IMR-90 (cell line): Measurements from ENCODE around the gene IKZF3. TPM values are rescaled to one million over a fixed set of nuclear protein-coding genes. Genes with fewer than 3 reads are reported as not detected.

Experiments used
- ATAC-seq: fragments of 200-7000 bp; cut with Tn5 transposase; 2 replicates; pipeline ENCODE4 v1.9.1; 2020; ENCODE audit warnings: low read depth, mild to moderate bottlenecking, moderate library complexity
- BruUV-seq: library from RNA; stranded (reverse); fragments of 400-500 nt; replicated peaks from 2 replicates; lab custom pipeline; 2021; lab: Mats Ljungman, UMichigan
- CTCF ChIA-PET: fragments of 300-600 bp; formaldehyde crosslinking; extraction: SDS; loops from one replicate; lab custom pipeline; 2021; ENCODE audit warnings: antibody characterized with exemption; lab: Yijun Ruan, JAX
- POLR2A ChIA-PET: fragments of 300-600 bp; sonication (Branson Sonifier 250); formaldehyde crosslinking; loops from one replicate; lab custom pipeline; 2022; ENCODE audit warnings: antibody characterized with exemption; ENCODE audit not compliant: unreplicated experiment; lab: Charles Lee
- DNase-seq: peaks from one replicate; pipeline ENCODE4 v3.0.0; 2013
- H2AFZ ChIP-seq: replicated peaks from 2 replicates; pipeline ENCODE3; 2013; ENCODE audit warnings: low read length, mild to moderate bottlenecking; ENCODE audit not compliant: poor library complexity
- H2AK5ac ChIP-seq: 2 replicates; pipeline ENCODE4 v1.6.1; 2013; ENCODE audit warnings: low read depth, low read length, inconsistent platforms
- H2AK9ac ChIP-seq: replicated peaks from 2 replicates; pipeline ENCODE3; 2013; ENCODE audit warnings: mild to moderate bottlenecking, low read depth, low read length, moderate library complexity; ENCODE audit not compliant: poor library complexity
- H2BK120ac ChIP-seq: 2 replicates; pipeline ENCODE4 v1.6.1; 2013; ENCODE audit warnings: low read depth, low read length, inconsistent platforms
- H2BK15ac ChIP-seq: 3 replicates; pipeline ENCODE4 v1.6.1; 2013; ENCODE audit warnings: low read depth, low read length, inconsistent platforms
- H2BK20ac ChIP-seq: 2 replicates; pipeline ENCODE4 v1.6.1; 2013; ENCODE audit warnings: low read depth, mild to moderate bottlenecking, inconsistent platforms, low read length, moderate library complexity
- H2BK5ac ChIP-seq: 2 replicates; pipeline ENCODE4 v1.6.1; 2013; ENCODE audit warnings: mild to moderate bottlenecking, low read depth, low read length, inconsistent platforms; ENCODE audit not compliant: poor library complexity, severe bottlenecking
- H3K14ac ChIP-seq: replicated peaks from 2 replicates; pipeline ENCODE4 v1.6.1; 2013; ENCODE audit warnings: low read depth, low read length, inconsistent platforms
- H3K18ac ChIP-seq: 2 replicates; pipeline ENCODE4 v1.6.1; 2013; ENCODE audit warnings: low read depth, low read length, control low read depth
- H3K23ac ChIP-seq: 2 replicates; pipeline ENCODE4 v1.6.1; 2013; ENCODE audit warnings: low read depth, low read length, inconsistent platforms
- H3K27ac ChIP-seq: 2 replicates; pipeline ENCODE4 v1.5.1; 2013; ENCODE audit warnings: mild to moderate bottlenecking, control low read depth, low read length; ENCODE audit not compliant: insufficient read depth
- H3K27me3 ChIP-seq: 2 replicates; pipeline ENCODE4 v1.6.1; 2013; ENCODE audit warnings: low read length; ENCODE audit not compliant: control insufficient read depth, insufficient read depth
- H3K36me3 ChIP-seq: 2 replicates; pipeline ENCODE4 v1.6.1; 2013; ENCODE audit warnings: low read length, mixed read lengths; ENCODE audit not compliant: control insufficient read depth, insufficient read depth
- H3K4ac ChIP-seq: 2 replicates; pipeline ENCODE4 v1.6.1; 2013; ENCODE audit warnings: low read depth, low read length, inconsistent platforms
- H3K4me1 ChIP-seq: 2 replicates; pipeline ENCODE4 v1.6.1; 2013; ENCODE audit warnings: low read length, mixed read lengths; ENCODE audit not compliant: control insufficient read depth, insufficient read depth
- H3K4me2 ChIP-seq: 2 replicates; pipeline ENCODE4 v1.6.1; 2013; ENCODE audit warnings: low read depth, mild to moderate bottlenecking, control low read depth, low read length, moderate library complexity
- H3K4me3 ChIP-seq: 2 replicates; pipeline ENCODE4 v1.5.1; 2013; ENCODE audit warnings: low read depth, mild to moderate bottlenecking, control low read depth, low read length, moderate library complexity; ENCODE audit not compliant: insufficient read depth
- H3K56ac ChIP-seq: 2 replicates; pipeline ENCODE4 v1.6.1; 2013; ENCODE audit warnings: low read length, inconsistent platforms; ENCODE audit not compliant: insufficient read depth; ENCODE audit errors: extremely low read depth
- H3K79me1 ChIP-seq, 2 experiments: 2 replicates each; pipeline ENCODE4 v1.6.1; 2013; ENCODE audit warnings: low read length in 2 of 2, inconsistent platforms in 1 of 2, low read depth in 1 of 2
- H3K9ac ChIP-seq: 2 replicates; pipeline ENCODE4 v1.6.1; 2013; ENCODE audit warnings: low read depth, low read length, control low read depth
- H3K9me1 ChIP-seq: 2 replicates; pipeline ENCODE4 v1.6.1; 2013; ENCODE audit warnings: low read length, inconsistent platforms; ENCODE audit not compliant: insufficient read depth
- H3K9me3 ChIP-seq: 2 replicates; pipeline ENCODE4 v1.6.1; 2013; ENCODE audit warnings: low read length; ENCODE audit not compliant: control insufficient read depth, insufficient read depth
- H4K20me1 ChIP-seq: 2 replicates; pipeline ENCODE4 v1.6.1; 2013; ENCODE audit warnings: low read length, inconsistent platforms; ENCODE audit not compliant: insufficient read depth
- H4K5ac ChIP-seq: 2 replicates; pipeline ENCODE4 v1.6.1; 2013; ENCODE audit warnings: mild to moderate bottlenecking, low read depth, low read length, control low read depth
- H4K8ac ChIP-seq, 2 experiments: 2 replicates each; pipeline ENCODE4 v1.6.1; 2013; ENCODE audit warnings: low read depth in 2 of 2, low read length in 2 of 2, control low read depth in 1 of 2, inconsistent platforms in 1 of 2
- H4K91ac ChIP-seq: 2 replicates; pipeline ENCODE4 v1.6.1; 2013; ENCODE audit warnings: low read depth, low read length, inconsistent platforms; ENCODE audit not compliant: insufficient read depth
- MXI1 ChIP-seq: IDR thresholded peaks from 2 replicates; pipeline ENCODE4 v1.6.1; 2012; ENCODE audit warnings: low read depth, mild to moderate bottlenecking, low read length, moderate library complexity, borderline replicate concordance
- RAD21 ChIP-seq: IDR thresholded peaks from 2 replicates; pipeline ENCODE4 v1.6.1; 2012; ENCODE audit warnings: low read length, improper control_type of control experiment
- RCOR1 ChIP-seq: IDR thresholded peaks from 2 replicates; pipeline ENCODE4 v1.6.1; 2012; ENCODE audit warnings: mild to moderate bottlenecking, low read length, improper control_type of control experiment; ENCODE audit not compliant: insufficient replicate concordance
- WGBS, 2 experiments: methylation state at CpG; one replicate each; pipeline versions ENCODE4 v1.1.5 to v1.1.7; 2013; ENCODE audit warnings: missing lambda C conversion rate in 2 of 2; ENCODE audit not compliant: insufficient read length in 1 of 2; ENCODE audit errors: extremely low coverage in 2 of 2; 5-methylcytosine and 5-hydroxymethylcytosine counted together
- dilution Hi-C: fragments of 300-500 bp; cut with HindIII; formaldehyde crosslinking; loops from one replicate; pipeline ENCODE4 v1.14.3; 2018; ENCODE audit warnings: low sequenced_read_pairs; ENCODE audit not compliant: unreplicated experiment
- in situ Hi-C: fragments of 300-500 bp; cut with MboI; formaldehyde crosslinking; loops from 3 replicates; pipeline ENCODE4 v1.14.3; 2019; ENCODE audit warnings: low sequenced_read_pairs, inconsistent platforms, mixed read lengths
- intact Hi-C: fragments of 100-400 bp; cut with micrococcal nuclease; formaldehyde crosslinking; loops from 2 replicates; pipeline ENCODE4 v1.10.0; 2022
- polyA plus RNA-seq, 3 experiments: library from polyadenylated mRNA; depleted of rRNA; stranded (reverse); fragments of >200 nt; gene quantifications; 2 replicates each; pipeline ENCODE4 v1.2.3, GENCODE V29; 2012; ENCODE audit warnings: low replicate concordance in 1 of 3
- total RNA-seq: library from RNA; depleted of rRNA; stranded (reverse); fragments of >200 nt; gene quantifications from 2 replicates; pipeline ENCODE4 v1.2.3, GENCODE V29; 2012

IKZF3 gene
- total and polyA plus RNA-seq, 2 of the 4 experiments (the other 2 are of a cell fraction): not detected

DNA sequence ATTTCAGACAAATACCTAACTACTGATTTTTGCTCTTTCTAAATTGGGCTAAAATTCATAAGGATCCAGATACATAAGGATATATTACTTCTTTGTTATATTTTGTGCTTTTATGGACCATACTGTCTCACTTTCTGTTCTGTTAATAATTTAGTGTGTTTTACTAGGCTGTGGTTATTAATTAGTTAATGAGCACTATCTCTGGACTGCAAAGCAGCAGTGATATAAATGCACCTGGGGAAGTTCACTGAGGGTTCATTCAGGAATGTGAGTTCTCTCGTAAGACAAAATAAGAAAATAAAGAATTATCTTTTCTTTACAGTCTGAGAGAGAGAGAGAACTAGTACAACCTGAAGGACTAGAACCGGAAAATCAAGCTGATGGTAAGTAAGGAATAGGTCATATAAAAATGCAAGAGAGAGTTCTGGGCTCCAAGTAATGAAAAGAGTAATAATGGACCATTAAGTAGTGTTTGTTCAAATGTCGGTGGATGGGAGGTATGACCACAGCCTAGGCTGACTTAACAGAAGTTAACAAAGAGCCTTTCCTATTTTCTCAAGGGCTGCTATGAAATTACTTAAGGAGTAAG, 55.6 kb downstream of the IKZF3 start:
- no peaks in the 10 kb centered on the region for H3K79me1 ChIP-seq
- no CpG with 5 or more reads among the region's 3 CpGs for WGBS, 2 experiments
- no peaks in the 10 kb centered on the region for H4K20me1 ChIP-seq
- H2AK5ac ChIP-seq: no peak overlapping the region
- dilution Hi-C loops: no loop called here
- no peak overlapping the region for H2BK15ac ChIP-seq
- no peak overlapping the region for H3K9ac ChIP-seq
- no peaks in the 10 kb centered on the region for H3K4me1 ChIP-seq
- no peak overlapping the region for H2AFZ ChIP-seq
- H2AK9ac ChIP-seq: no peak overlapping the region
- no peak for TF ChIP-seq MXI1
- no peak for TF ChIP-seq RAD21
- no peak for TF ChIP-seq RCOR1
- H3K9me1 ChIP-seq: no peaks in the 10 kb centered on the region
- no peak overlapping the region for H3K23ac ChIP-seq
- H3K4me2 ChIP-seq: no peak overlapping the region
- no peak overlapping the region for H3K4ac ChIP-seq
- no peak overlapping the region for H2BK120ac ChIP-seq
- no peaks in the 10 kb centered on the region for H3K9me3 ChIP-seq
- no peak overlapping the region for H4K91ac ChIP-seq
- no peak for DNase-seq
- no peak overlapping the region for H3K56ac ChIP-seq
- H4K8ac ChIP-seq: no peak overlapping the region
- H4K5ac ChIP-seq: no peak overlapping the region
- no peak overlapping the region for H3K14ac ChIP-seq
- intact Hi-C loops: loop anchor here (5.0 kb wide), 1 partner anchor 39 kb away; no protein-coding TSS in a partner anchor
- H2BK5ac ChIP-seq: no peak overlapping the region
- ChIA-PET CTCF (no interaction called here), POLR2A (no interaction called here)
- H3K36me3 ChIP-seq: no peaks in the 10 kb centered on the region
- in situ Hi-C loops: no loop called here
- H3K4me3 ChIP-seq: no peak overlapping the region
- H3K27me3 ChIP-seq: peaks cover 45% of the 10 kb centered on the region
- H3K27ac ChIP-seq: no peak overlapping the region
- no peak for ATAC-seq
- H2BK20ac ChIP-seq: no peak overlapping the region
- no peak overlapping the region for H3K18ac ChIP-seq
- BruUV-seq: no TSS peak
